Measurements from ENCODE around the gene RSPO4. TPM values are rescaled to one million over a fixed set of nuclear protein-coding genes. Genes with fewer than 3 reads are reported as not detected.

Gene RSPO4
- total RNA-seq, 1 experiment from 2014 or later = 0.82 TPM

DNA sequence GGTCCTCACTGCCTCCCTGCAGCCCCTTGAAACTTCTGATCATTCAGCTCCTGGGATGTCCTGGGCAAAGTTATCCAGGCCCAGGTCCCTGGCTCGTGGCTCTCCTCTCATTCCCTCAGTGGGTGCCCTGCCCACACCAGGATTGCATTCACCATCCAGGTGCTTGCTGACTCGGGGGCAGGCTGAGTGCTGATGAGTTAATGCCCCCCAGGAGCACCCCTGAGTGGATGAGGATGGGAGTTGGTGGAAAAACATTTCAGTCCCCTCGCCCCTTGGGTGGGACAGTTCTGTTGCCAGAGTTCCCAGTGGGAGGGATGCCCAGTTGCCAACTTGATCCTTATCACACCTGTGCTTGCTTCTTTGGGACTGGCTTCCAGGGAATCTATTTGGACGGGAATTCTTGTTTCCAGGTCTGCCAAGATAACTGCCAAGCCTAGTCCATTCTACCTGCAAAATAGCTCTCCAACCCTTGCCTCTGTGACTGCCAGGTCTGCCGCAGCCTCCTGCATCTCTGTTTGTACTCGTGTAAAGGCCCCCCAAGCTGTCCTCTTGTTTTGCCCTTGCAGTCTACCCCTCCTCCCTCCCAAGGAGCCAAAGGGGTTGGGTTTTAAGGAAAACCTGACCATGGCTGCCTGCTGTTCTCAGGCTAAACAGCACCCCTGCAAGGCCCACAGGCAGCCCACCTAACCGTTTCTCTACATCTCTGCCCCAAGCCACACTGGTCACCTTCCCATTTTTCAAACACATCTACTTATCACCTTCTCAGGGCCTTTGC, 11.6 kb upstream of the RSPO4 start:
- H3K27me3 ChIP-seq = no peaks in the 10 kb centered on the region
- H3K9me3 ChIP-seq = no peaks in the 10 kb centered on the region
- H3K36me3 ChIP-seq = no peaks in the 10 kb centered on the region
- DNase-seq = no peak
- H3K4me3 ChIP-seq = no peak overlapping the region

DNA sequence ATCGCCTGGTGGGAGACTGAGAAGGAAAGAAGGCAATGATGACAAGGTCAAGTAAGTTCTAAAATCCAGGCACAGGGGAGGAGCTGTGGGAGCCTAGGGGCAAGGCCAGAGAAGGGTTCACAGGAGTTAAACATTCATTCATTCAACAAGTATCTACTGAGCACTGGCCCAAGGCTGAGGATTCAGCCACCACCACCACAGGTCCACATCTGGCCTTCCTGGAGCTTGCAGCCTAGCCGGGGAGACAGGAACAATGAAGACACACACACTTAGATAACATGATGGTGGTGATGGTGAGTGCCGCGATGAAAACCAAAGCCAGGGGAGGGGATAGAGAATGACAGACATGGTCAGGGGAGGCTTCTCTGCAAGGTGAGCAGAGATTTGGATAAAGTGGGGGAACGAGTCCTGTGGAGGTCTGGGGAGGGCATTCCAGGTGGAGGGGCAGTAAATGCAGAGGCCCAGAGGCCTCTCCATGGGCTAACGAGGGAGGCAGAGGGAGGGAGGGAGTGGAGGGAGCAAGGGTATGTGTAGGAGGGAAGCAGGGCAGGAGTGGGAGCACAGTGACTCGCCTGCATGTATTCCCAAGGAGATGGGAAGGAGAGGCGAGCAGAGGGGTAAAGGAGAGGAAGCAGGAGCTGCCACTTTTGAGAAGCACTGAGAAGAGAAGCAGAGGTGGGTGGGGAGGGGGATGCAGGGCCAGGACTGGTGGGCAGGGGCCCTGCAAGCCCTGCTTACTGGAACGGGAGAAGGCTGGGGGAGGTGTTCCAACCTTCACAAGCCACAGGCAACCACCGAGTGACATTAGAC, 10.5 kb upstream of the RSPO4 start:
- Histone ChIP-seq H3K36me3 (no peaks in the 10 kb centered on the region), H3K9me3 (no peaks in the 10 kb centered on the region), H3K4me3 (no peak overlapping the region), H3K27me3 (no peaks in the 10 kb centered on the region)
- no peak for DNase-seq

DNA sequence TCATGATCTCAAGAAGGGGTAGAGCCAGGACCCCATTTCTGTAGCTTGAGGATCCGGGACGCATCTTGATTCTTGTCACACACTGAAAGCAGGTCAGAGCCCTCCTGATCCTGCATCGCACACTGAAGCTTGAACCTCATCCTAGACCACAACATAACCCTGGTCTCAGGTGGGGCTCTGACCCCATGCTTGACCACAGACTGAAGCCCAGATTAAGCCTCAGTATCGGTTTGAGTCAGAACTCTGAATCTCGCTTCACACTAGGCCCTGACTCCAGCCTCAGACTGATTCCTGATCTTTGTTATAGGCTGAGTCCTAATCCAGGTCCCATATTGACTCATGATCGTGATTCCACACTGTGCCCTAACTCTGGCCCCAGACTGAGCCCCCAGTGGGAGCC, 8.5 kb upstream of the RSPO4 start:
- H3K36me3 ChIP-seq = no peaks in the 10 kb centered on the region
- no peak for DNase-seq
- no peak overlapping the region for H3K4me3 ChIP-seq
- no peaks in the 10 kb centered on the region for H3K27me3 ChIP-seq
- H3K9me3 ChIP-seq = no peaks in the 10 kb centered on the region

GRCh38 chr20:1005452-1006027, 3.4 kb upstream of the RSPO4 start:
- Histone ChIP-seq H3K9me3 (no peaks in the 10 kb centered on the region), H3K36me3 (no peaks in the 10 kb centered on the region), H3K27me3 (no peaks in the 10 kb centered on the region), H3K4me3 (no peak overlapping the region)
- peak; percentile 34 for DNase-seq

DNA sequence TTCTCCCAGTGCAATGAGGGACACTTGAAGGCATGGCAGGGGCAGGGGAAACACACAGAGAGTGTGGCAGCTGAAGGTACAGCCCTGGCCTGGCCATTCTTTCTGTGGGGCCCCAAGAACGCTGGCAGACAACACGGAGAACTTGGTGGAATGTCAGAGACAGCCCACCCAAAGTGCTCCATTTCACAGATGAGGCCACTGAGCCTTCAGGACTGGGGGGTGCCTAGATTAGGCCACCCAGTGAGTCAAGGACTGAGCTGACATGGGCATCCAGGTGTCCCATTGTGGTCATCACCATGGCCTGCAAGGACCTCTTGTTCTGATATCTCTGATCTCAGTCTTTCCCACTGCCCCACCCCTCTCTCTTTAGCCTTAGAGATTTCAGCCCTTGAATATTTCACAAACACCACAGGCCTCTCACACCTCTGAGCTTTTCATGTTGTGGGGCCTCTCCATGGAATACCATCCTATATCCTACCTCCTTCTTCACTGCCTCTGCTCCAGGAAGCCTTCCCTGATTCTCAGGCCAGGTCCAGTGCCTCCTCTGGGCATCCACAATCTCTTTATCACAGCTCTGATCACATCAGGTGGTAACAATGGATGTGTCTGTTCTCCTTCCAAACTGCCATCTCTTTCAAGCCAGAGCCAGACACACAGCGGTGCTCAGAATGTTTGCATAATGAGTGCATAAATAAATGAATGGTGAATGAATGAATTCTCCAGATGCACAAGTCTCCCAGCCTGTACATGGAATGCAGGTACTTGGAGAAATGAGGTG, 2.0 kb upstream of the RSPO4 start:
- no peaks in the 10 kb centered on the region for H3K36me3 ChIP-seq
- H3K9me3 ChIP-seq = no peaks in the 10 kb centered on the region
- H3K27me3 ChIP-seq = no peaks in the 10 kb centered on the region
- DNase-seq = no peak
- no peak overlapping the region for H3K4me3 ChIP-seq

DNA sequence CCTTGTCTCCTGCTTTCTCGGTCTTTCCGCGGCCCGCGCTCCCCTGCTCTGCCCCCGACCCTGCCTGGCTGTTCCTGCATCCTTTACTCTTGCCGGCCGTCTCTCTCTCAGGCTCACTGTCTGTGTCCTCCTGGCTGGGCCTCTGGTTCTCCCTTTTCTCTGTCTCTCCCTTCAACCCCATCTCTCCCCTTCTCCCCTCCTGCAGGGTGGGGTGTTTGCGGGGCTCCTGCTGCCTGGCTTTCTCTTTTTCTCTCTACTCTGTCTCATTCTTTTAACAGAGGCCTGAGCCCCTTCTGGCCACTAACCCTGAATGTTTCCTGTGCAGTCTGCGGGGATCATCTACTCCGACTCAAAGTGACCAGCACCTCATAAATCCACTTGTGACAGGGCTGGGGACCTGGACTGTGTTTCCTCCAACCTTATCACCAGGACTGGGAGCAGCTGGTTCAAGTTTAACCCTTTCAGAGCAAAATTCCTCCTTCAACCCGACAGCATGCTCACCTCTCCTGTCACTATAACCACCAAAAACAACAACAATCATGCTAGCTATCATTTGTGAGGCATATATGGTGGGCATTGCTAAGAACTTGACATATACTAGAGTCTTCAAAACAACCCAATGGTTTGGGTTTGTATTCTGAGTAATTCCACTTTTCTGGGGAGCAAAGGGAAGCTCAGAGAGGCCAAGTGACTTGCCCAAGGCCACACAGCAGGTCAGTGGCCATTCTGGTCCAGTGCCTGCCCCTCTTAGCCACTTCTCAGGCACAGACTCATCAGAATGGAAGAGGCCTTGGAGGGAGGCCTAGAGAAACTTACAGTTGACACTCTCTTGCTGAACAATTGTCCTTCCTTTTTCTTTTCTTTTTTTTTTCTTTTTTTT, 811 bp upstream of the RSPO4 start:
- Histone ChIP-seq H3K9me3 (no peaks in the 10 kb centered on the region), H3K4me3 (peak overlapping the region; percentile 54), H3K27me3 (no peaks in the 10 kb centered on the region), H3K36me3 (no peaks in the 10 kb centered on the region)
- no peak for DNase-seq

GRCh38 chr20:1001116-1001515, 995 bp downstream of the RSPO4 start:
- DNase-seq = no peak
- Histone ChIP-seq H3K9me3 (no peaks in the 10 kb centered on the region), H3K36me3 (no peaks in the 10 kb centered on the region), H3K27me3 (no peaks in the 10 kb centered on the region), H3K4me3 (peak overlapping the region; percentile 54)

GRCh38 chr20:998231-998830, 3.8 kb downstream of the RSPO4 start:
- no peaks in the 10 kb centered on the region for H3K27me3 ChIP-seq
- no peak overlapping the region for H3K4me3 ChIP-seq
- DNase-seq = no peak
- no peaks in the 10 kb centered on the region for H3K9me3 ChIP-seq
- H3K36me3 ChIP-seq = no peaks in the 10 kb centered on the region

DNA sequence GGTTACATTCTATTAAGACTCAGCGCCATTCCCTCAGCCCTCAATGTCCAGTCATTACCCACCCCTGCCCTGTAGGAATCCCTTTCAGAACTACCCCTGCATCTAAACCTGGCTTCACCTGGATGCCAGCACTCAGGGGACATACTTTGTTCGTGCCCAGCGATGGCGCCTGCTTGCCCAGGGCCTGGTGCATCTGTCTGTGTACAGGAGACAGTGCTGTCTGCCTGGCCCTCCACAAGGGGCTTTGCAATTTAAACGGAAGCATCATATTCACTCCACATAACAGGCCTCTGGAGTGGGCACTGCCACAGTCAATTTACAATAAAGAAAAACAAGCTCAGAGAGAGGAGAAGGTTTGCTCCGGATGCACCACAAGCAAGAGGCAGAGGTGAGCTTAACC, 4.6 kb downstream of the RSPO4 start:
- no peaks in the 10 kb centered on the region for H3K27me3 ChIP-seq
- H3K36me3 ChIP-seq = no peaks in the 10 kb centered on the region
- no peak for DNase-seq
- no peak overlapping the region for H3K4me3 ChIP-seq
- no peaks in the 10 kb centered on the region for H3K9me3 ChIP-seq

GRCh38 chr20:997016-997415, 5.1 kb downstream of the RSPO4 start:
- Histone ChIP-seq H3K36me3 (no peaks in the 10 kb centered on the region), H3K9me3 (no peaks in the 10 kb centered on the region), H3K4me3 (no peak overlapping the region), H3K27me3 (no peaks in the 10 kb centered on the region)
- no peak for DNase-seq

DNA sequence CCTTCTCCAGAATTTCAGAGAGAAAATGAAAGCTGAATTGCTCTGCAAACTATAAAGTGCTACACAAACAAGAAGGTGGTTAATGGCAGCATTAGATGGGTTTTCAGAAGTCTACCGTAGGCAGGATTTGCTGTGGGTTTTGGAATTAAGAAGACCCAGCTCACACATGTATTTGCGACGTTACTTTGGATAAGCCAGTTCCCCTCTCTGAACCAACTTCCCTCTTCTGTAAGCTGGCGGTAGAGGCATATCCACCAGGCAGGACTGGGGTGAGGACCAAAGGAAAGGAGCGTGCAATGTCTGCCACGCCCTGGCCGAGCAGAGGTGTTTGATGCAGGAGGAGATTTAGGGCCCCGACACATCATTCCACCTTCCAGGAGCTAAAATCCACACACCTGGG, 6.9 kb downstream of the RSPO4 start:
- DNase-seq = no peak
- no peaks in the 10 kb centered on the region for H3K9me3 ChIP-seq
- H3K36me3 ChIP-seq = no peaks in the 10 kb centered on the region
- H3K4me3 ChIP-seq = no peak overlapping the region
- H3K27me3 ChIP-seq = no peaks in the 10 kb centered on the region

DNA sequence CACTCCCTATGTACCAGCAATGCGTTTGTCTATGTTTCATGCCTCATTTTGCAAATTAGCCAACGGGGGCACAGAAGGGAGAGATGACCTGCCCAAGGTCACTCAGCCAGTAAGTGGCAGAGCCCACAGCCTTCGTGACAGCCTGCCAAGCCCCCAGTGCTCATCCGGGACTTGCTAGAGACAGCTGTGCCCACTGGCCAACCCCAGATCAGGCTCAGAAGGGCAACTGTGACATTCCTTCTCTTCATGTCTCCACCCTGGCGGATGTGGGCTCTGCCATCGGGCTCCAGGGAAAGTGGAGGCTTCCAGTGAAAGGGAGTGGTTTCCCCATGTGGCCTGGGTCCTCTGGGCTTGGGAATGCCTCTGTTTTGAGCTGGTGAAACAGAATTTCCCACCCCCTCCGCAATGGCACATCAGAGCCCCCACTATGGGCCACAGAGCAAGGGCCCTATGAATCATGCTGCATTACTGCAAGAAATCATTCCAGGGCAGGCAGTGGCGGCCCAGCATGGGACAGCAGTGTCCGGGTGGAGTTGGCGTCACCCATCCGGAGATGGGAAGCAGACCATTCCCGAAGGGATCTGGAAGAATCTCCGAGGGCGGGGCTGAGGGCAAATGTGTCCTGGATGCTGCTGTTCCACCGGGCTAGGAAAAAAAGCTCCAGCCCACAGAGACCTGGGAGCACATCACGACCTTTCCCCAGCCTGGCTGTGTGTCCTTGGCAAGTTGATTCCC, 9.1 kb downstream of the RSPO4 start:
- DNase-seq = no peak
- Histone ChIP-seq H3K36me3 (no peaks in the 10 kb centered on the region), H3K9me3 (no peaks in the 10 kb centered on the region), H3K4me3 (no peak overlapping the region), H3K27me3 (no peaks in the 10 kb centered on the region)

GRCh38 chr20:991850-992249, 10.3 kb downstream of the RSPO4 start:
- peak; percentile 4 for DNase-seq
- H3K27me3 ChIP-seq = no peaks in the 10 kb centered on the region
- no peaks in the 10 kb centered on the region for H3K36me3 ChIP-seq
- H3K4me3 ChIP-seq = no peak overlapping the region
- H3K9me3 ChIP-seq = no peaks in the 10 kb centered on the region

DNA sequence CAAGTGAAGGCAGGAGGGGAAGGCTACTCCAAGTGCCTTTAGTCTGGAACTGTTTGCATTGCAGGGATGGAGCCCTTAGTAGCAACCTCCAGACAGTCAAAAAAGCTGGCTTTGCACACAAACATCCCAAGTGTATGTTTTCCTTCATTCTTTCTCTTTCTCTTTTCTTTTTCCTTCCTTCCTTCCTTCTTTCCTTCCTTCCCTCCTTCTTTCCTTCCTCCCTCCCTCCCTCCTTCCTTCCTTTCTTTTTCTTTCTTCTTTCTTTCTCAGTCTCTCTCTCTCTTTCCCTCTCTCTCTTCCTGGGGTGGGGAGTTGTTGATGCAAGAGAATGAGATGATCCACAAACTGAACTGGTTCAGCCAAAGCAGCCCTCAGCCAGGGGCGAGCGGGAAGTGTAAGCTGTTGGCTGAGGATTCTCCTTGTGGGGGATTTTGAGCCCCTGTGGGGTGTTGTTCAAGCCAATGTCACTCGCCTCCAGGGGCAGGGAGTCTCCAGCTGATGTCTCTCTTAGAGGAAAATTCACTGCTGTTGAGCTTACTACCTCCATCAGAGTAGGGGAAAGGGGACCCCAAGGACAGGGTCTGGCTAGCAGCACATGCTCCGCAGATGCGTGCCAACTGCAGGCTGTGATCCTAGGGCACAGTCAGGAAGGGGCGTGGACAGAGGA, 11.7 kb downstream of the RSPO4 start:
- Histone ChIP-seq H3K9me3 (no peaks in the 10 kb centered on the region), H3K36me3 (no peaks in the 10 kb centered on the region), H3K27me3 (no peaks in the 10 kb centered on the region), H3K4me3 (no peak overlapping the region)
- DNase-seq = no peak

- no peak for DNase-seq
- H3K27me3 ChIP-seq = no peaks in the 10 kb centered on the region
- H3K4me3 ChIP-seq = no peak overlapping the region
- H3K36me3 ChIP-seq = no peaks in the 10 kb centered on the region
- no peaks in the 10 kb centered on the region for H3K9me3 ChIP-seq
These were observed 13.8 kb downstream of the RSPO4 start for GRCh38 chr20:988272-988671.

Data from MG63 (cell line).